CD4-positive, alpha-beta memory T cell (primary cell): ENCODE results near the gene WDR26. TPM values are rescaled to one million over a fixed set of nuclear protein-coding genes. Genes with fewer than 3 reads are reported as not detected.

ENCODE experiments used
- CTCF ChIA-PET: fragments of 350-600 bp; sonication (Branson Sonifier 250); formaldehyde crosslinking; loops from one replicate; lab custom pipeline; 2021; ENCODE audit warnings: inconsistent platforms; ENCODE audit not compliant: partially characterized antibody; lab: Charles Lee
- POLR2A ChIA-PET: fragments of 350-600 bp; sonication (Branson Sonifier 250); formaldehyde crosslinking; loops from one replicate; lab custom pipeline; 2021; ENCODE audit not compliant: partially characterized antibody; lab: Charles Lee
- DNase-seq, 5 donors: peaks; one replicate each; pipeline versions ENCODE4 v3.0.0 to v3.0.0-alpha.2; 2020 to 2022; ENCODE audit warnings: mixed read lengths in 1 of 5
- H3K27ac ChIP-seq: one replicate; pipeline ENCODE4 v1.7.0; 2013; ENCODE audit warnings: low read depth, low read length
- H3K27me3 ChIP-seq: 2 replicates; pipeline ENCODE4 v1.7.0; 2013; ENCODE audit warnings: mild to moderate bottlenecking, low read length, moderate library complexity; ENCODE audit not compliant: insufficient read depth
- H3K36me3 ChIP-seq: 2 replicates; pipeline ENCODE4 v1.7.0; 2013; ENCODE audit warnings: mild to moderate bottlenecking, low read length, moderate library complexity; ENCODE audit not compliant: insufficient read depth
- H3K4me1 ChIP-seq: 2 replicates; pipeline ENCODE4 v1.7.0; 2013; ENCODE audit warnings: mild to moderate bottlenecking, low read length, moderate library complexity; ENCODE audit not compliant: insufficient read depth
- H3K4me3 ChIP-seq, 2 donors: one replicate each; pipeline ENCODE4 v1.7.0; 2013; ENCODE audit warnings: low read length in 2 of 2, mild to moderate bottlenecking in 1 of 2
- H3K9me3 ChIP-seq, 2 donors: one replicate each; pipeline ENCODE4 v1.7.0; 2013; ENCODE audit warnings: low read length in 2 of 2, control low read depth in 1 of 2; ENCODE audit not compliant: control insufficient read depth in 1 of 2
- H3K27ac Mint-ChIP-seq, 7 donors: one replicate each; pipeline ENCODE4 v1.8.0; 2020 to 2021; ENCODE audit warnings: mixed read lengths in 7 of 7, mild to moderate bottlenecking in 6 of 7, inconsistent platforms in 3 of 7, moderate library complexity in 3 of 7
- H3K27me3 Mint-ChIP-seq, 2 donors: one replicate each; pipeline ENCODE4 v1.8.0; 2020 to 2021; ENCODE audit warnings: mixed read lengths in 2 of 2
- H3K36me3 Mint-ChIP-seq, 2 donors: one replicate each; pipeline ENCODE4 v1.8.0; 2020 to 2021; ENCODE audit warnings: mixed read lengths in 2 of 2, inconsistent platforms in 1 of 2, mild to moderate bottlenecking in 1 of 2
- H3K4me1 Mint-ChIP-seq, 4 donors: one replicate each; pipeline ENCODE4 v1.8.0; 2020 to 2021; ENCODE audit warnings: mixed read lengths in 4 of 4, mild to moderate bottlenecking in 1 of 4
- H3K4me3 Mint-ChIP-seq, 8 donors: one replicate each; pipeline ENCODE4 v1.8.0; 2020 to 2021; ENCODE audit warnings: mixed read lengths in 8 of 8, mild to moderate bottlenecking in 7 of 8, moderate library complexity in 6 of 8, inconsistent platforms in 3 of 8
- H3K9me3 Mint-ChIP-seq, 8 donors: one replicate each; pipeline ENCODE4 v1.8.0; 2020 to 2021; ENCODE audit warnings: mixed read lengths in 8 of 8, mild to moderate bottlenecking in 5 of 8, inconsistent platforms in 3 of 8, moderate library complexity in 1 of 8
- intact Hi-C: fragments of 100-400 bp; cut with micrococcal nuclease; formaldehyde crosslinking; loops from one replicate; pipeline ENCODE4 v1.15.1; 2023
- microRNA-seq: library from miRNA; unstranded; fragments of <30 nt; microRNA quantifications from one replicate; pipeline ENCODE4 v1.2.0, GENCODE V29; 2021; ENCODE audit warnings: borderline replicate concordance, borderline number of aligned reads, borderline microRNAs expressed, mixed read lengths
- polyA plus RNA-seq, 2 donors: library from polyadenylated mRNA; unstranded; fragments of 300-500 nt; fragmentation: Illumina TruSeq; gene quantifications; one replicate each; pipeline ENCODE4 v1.2.3, GENCODE V29; 2021
- total RNA-seq, 2 experiments: library from RNA; stranded (reverse); gene quantifications; one replicate each; pipeline ENCODE4 v1.2.3, GENCODE V29; 2021

WDR26 gene
- total and polyA plus RNA-seq, 4 experiments from 2014 or later = 2.9 to 123 (median 62.4) TPM

DNA sequence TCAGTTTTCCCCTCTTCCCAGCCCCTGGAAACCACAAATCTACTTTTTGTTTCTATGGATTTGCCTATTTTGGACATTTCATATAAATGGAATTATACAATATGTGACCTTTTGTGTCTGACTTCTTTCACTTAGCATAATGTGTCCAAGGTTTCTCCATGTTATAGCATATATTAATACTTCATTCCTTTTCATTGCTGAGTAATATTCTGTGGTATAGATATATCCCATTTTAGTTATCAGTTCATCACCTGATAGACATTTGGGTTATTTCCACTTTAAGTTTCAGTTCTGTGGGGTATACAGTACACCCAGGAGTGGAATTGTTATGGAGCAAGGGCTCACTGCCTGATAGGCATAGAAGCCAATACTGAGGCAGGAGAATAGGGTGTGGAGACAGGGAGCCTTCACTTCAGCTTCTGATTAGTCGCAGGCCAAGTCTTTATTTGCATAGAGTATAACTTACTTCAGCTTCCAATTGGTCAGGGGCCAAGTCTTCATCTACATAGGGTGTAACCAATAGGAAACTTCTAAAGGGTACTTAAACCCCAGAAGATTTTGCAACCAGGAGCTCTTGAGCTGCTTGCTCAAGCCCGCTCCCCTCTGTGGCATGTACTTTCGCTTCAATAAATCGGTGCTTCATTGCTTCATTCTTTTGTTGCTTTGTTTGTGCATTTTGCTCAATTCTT lies 96.3 kb downstream of the WDR26 start:
- Mint-ChIP-seq H3K9me3 (peaks cover 0 to 11% (median 3%) of the 10 kb centered on the region in 8 donors), H3K27me3 (no peaks in the 10 kb centered on the region), H3K36me3 (no peaks in the 10 kb centered on the region), H3K4me1 (peaks cover 9 to 15% (median 13%) of the 10 kb centered on the region in 4 donors), H3K4me3 (no peak overlapping the region), H3K27ac (no peak overlapping the region)
- POLR2A ChIA-PET = no interaction called here
- CTCF ChIA-PET = interaction anchor here (0.7 to 6.7 kb wide), 4 partner anchors 14 to 527 kb away, joined by 3 to 36 read pairs (median 3); no protein-coding TSS in a partner anchor
- Histone ChIP-seq H3K4me1 (peaks cover 4% of the 10 kb centered on the region), H3K36me3 (no peaks in the 10 kb centered on the region), H3K27ac (no peak overlapping the region), H3K9me3 (no peaks in the 10 kb centered on the region), H3K4me3 (no peak overlapping the region), H3K27me3 (no peaks in the 10 kb centered on the region)
- DNase-seq = no peak
- intact Hi-C loops = no loop called here

Small RNAs within 50 kb of the gene (microRNA-seq; reads per million reads assigned to microRNA genes)
- 1.2 reads per million for gene MIR4742

Other genes starting within 250 kb of the WDR26 start
- 10 to 100 TPM; 38.9 to 46.7 TPM for gene NVL, start 104.6 kb downstream of the WDR26 start, total RNA-seq
- gene NVL, start 104.6 kb downstream of the WDR26 start, polyA plus RNA-seq = 10 to 100 TPM; 16.9 to 21.0 TPM
- gene CNIH4, start 77.9 kb downstream of the WDR26 start, total RNA-seq = 10 to 100 TPM; 45.5 to 50.9 TPM
- 10 to 100 TPM; 62.7 to 75.6 TPM for gene CNIH4, start 77.9 kb downstream of the WDR26 start, polyA plus RNA-seq
- gene CNIH3, start 181.5 kb upstream of the WDR26 start, total RNA-seq = 1 to 10 TPM; 1.8 to 2.5 TPM
- gene CNIH3, start 181.5 kb upstream of the WDR26 start, polyA plus RNA-seq = 1 to 10 TPM in 1 of 2 donors, under 1 TPM in 1; 0.40 to 1.9 TPM